RPMI8226 (cell line): ENCODE results near the gene CRACR2A.

ENCODE experiments used
- DNase-seq: peaks from one replicate; pipeline ENCODE4 v3.0.0-alpha.2; 2015

Gene CRACR2A

DNA sequence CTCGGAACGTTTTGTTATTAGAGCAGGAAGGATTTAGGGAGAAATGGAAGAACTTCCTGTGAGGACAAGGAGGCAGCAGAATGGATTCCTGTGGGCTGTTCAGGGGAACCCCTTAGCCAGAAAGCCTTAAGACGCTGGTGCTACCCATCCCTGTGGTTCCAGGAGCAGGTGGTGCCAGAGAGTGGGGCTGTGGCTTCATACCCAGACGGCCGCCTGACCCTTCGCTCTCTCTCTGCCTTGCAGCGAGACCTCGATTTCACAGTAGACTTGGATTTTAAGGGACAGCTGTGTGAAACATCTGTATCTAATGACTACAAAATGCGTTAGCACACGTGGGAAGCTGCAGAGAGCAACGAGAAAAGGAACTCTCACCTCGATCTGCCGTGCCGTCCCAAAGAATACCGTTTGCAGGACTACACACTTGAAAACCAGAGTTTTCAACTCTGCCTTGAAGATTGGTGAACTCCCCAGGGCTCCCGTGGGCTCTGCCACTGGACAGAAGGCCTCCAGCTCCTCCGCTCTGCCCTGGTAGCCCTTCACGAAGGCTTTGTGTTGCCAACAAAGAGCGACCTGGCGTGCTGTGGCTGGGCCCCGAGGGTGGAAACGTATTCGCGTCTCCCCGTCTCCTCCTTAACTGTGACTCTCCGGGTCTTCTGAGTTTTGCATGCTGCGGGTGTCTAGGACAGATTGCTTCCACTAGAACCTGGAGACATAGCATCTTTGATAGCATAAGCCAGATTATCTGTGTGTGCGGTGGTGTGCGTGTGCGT is 159.9 kb downstream of the CRACR2A start:
- no peak for DNase-seq

DNA sequence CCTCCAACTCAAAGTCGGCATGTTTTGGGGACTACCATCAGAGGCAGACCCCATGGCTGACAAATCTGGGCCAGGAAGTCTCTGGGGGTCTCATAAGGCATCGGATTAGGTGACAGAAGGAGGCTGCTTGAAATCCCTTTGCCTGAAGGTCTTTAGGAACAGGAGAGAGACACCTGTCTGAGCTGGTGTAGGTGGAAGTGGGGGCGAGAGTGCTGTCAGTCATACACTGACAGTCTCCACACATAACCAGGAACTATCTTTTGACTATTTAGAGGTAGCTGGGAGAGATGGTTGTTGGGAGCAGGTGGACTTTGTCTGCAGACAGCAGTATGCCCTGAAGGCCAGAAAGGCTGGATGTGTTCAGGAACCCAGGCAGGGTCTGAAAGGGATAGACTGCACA is 163.2 kb downstream of the CRACR2A start:
- no peak for DNase-seq

DNA sequence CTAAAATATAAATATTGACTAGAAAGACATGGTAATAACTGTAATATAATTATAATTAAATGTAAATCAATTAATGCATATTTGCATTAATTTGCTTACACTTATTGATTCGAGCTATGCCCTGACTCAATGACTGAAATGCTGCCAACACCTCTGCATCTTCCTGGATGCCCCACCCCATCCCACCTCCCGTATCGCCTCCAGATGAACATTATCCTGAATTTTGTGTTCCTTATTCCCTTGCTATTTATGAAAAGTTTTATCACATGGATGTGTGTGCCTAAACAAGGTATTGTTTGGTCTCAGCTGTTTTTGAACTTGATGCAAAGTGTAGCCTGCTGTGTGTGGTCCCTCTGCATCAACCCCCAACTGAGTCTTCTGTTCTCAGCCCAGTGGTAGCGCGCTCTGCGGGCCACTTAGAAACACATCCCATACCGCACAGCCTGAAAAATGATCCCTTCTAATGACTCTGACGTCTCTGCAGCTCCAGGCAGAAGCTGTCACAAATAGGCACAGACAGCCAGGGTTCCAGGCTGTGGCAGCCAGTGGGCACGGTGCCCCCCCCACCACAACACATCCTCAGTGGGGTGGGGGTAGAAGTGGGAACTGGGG is 165.4 kb downstream of the CRACR2A start:
- no peak for DNase-seq

DNA sequence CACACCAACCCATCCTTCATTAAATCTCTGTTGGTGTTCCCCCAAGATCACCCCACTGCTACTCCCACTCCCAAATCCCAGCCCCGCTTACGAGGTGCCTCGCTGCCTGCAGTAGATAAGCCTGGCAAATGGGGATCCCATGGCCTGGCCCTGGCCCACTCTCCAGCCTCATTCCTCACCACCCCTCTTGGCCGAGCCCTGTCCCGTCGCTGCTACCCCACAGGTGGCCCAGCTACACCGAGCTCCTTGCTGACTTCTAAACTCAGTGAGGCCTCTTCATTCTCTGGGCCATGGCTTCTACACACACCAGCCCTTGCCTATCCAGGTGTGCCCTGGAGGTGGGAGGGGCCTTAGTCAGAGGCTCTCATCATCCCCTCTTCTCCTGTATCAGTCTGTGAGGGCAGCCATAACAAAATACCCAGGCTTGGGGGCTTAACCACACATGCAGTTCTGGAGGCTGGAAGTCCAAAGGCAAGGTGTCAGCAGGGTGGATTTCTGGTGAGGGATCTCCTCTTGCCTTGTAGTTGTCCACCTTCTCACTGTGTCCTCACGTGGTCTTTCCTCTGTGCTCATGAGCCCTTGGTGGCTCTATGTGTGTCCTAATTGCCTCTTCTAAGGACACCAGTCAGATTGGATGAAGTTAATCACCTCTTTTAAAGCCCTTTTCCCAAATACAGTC is 169.1 kb downstream of the CRACR2A start:
- DNase-seq = no peak

DNA sequence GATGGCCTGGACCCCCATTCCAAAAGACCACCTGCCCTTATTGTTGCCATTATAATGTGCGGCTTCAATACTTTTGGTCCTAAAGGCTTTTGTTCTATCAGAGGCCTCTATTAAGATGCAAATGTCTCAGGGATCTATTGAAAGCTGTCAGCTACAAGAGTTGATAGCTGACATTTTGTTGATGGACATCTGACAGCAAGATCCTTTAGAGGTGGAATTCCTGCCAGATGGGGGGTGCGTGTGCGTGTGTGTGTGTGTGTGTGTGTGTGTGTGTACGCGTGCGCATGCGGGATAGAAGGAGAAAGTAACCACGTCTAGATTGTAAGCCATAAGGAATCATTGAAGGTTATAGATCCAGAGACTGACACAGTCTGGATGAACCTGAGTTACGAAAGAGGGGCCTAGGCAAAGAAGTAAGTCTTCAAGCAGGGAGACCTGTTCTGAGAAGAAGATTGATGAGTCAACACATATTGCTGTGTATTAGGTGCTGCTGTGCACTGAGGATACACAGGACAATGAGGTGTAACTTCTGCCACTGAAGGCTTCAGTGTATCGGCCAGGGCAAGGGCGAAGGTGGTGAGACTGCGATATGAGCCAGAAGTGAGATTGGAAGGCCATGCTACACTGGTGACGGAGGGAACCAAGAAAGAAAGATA is 172.7 kb downstream of the CRACR2A start:
- no peak for DNase-seq

DNA sequence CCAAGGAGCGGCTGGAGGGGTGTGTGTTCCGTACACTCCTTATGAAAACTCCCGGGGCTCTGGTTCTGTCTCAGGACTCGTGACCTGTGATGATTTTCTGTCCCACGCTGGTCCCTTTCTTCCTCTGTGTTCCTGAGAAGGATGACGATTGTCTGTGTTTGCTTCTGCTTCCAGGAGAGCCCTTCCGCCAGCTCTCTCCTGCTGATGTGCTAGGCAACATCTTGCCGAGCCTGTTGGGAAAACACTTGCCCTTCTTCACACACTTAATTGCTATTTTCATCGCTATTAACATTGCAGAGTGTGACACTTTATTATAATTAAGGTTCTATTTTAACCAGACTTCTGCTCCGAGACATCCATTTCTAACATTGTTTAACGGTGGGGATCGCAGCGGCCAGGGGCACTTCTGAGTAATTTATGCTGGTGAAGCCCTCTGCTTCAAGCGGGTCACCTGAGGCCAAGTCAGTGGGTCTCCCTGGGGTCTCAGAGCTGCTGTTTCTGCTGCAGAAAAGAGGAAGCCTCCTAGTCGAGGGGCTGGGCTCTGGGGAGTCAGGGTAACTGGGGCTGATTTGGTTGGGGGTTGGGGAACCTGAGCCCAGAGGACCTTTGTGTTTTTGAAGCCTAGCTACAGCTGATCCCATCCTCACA is 173.3 kb downstream of the CRACR2A start:
- no peak for DNase-seq

DNA sequence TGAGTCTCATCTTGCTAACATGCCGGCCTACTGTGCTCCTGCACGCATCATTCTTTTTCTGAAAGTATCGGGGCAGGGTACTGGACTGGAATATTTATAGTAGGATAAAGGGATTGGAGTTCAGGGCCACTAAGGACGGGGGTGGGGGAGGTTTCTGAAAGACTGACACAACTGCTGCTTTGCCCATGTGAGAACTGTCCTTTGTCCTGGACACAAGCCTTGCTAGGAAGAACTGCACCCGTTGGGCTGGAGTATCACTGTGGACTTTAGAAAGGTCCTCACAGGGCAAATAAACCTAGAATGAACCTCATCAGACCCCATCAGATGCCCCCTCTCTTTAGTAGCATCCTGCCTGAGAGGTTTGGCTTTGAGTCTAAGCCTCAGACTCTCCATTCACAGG is 174.4 kb downstream of the CRACR2A start:
- no peak for DNase-seq

DNA sequence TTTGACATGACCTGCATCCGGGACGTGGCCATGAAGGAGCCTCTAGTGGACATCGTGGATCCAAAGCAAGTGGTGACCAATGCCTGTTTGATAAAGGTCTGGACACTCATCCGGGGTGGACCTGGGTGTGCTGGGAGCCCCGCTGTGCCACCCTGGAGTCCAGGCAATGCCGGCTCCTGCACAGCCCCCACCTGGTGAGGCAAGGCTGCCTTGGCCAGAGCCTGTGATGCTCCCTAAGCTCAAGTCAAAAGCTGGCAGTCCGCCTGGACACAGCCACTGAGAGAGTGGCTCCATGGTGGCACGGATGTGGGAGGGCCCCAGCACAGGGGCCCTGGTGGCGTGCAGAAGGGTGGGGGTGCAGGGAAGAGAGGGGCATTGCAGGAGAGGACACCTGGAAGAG is 176.0 kb downstream of the CRACR2A start:
- DNase-seq = no peak

DNA sequence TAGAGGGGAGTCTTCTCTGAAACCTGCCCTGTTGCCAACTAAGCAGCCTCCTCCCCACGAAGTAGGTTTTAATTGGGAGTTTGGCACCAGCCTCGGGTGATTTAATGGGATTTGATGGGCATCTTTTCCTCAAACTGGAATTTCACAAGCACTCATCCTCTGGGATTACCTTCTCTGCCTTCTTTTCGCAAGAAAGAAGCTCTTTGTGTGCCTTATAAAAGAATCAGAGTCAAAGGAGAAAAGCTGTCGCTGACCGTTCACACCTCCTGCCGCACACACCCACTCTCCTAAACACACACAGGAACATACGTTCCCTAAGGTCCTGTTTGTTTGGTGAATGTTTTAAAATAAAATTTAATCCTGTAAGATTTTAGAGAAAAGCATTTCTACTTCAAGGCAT is 177.9 kb downstream of the CRACR2A start:
- DNase-seq = no peak

DNA sequence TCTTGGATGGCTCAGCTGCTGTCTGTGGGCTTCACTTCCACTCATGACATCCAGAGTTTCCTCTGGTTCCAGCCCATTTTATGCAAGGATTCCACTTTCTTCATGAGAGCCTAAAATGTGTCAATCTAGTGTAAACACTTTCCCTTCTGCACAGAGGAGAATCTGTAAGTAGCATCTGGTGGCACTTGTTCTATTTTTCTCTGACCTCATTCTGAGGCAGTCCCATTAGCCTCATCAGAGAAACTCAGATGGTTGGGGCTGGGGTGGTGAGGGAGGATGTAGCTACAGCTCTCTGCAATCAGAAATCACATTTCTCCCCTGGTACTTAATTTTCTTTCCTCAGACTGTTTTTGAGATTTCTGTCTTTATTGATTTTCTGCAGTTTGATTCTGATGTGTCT is 180.3 kb downstream of the CRACR2A start:
- DNase-seq = no peak

DNA sequence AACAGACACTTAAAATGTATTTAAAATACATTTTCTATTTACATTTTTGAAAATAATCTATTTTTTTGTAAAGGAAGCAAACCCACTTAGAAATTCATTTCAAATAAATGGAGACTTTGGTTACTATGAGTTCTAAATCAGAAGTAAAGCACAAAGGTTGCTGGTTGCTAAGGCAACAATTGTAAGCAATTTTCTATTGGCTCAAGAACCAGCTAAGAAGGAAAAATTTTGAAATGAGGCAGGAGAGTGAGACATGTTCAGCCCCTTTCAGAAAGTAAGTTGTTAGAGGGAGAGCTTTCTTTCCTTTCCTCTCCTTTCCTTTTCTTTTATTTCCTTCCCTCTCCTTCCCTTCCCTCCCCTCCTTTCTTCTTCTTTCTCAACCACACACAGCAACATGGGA is 181.2 kb downstream of the CRACR2A start:
- no peak for DNase-seq

DNA sequence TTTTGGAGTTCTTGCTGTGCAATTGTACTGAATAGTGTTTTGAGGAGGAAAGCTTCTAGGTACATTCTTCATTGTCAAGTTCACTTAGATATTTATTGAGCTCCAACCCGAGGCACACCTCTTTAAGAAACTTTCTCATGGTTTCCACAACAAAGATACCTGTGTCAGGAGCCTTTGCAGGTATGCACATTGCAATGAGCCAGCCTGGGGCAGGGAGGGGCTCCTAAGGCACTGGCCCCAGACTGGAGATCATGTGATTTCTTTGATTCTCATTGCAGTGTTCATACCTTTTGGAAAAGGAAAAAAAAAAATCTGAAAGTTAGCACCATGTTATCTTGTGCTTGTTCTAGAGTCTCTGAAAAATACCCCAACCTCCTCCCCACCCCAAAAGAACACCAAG is 181.6 kb downstream of the CRACR2A start:
- no peak for DNase-seq

DNA sequence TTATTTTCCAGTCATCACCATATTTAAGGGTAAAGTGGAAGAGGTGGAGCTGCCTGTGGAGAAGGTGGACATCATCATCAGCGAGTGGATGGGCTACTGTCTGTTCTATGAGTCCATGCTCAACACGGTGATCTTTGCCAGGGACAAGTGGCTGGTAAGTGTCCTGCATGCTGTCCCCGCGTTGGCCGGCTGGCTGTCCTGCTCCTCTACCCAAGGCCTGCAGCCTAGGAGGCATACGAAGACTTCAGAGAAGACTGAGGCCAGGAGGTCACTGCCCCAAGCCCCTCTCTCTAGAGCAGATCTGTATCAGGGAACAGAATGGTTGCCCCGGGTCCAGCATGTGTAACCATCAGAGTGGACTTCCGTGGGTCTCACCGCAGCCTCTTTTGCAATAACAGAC is 184.2 kb downstream of the CRACR2A start:
- no peak for DNase-seq

DNA sequence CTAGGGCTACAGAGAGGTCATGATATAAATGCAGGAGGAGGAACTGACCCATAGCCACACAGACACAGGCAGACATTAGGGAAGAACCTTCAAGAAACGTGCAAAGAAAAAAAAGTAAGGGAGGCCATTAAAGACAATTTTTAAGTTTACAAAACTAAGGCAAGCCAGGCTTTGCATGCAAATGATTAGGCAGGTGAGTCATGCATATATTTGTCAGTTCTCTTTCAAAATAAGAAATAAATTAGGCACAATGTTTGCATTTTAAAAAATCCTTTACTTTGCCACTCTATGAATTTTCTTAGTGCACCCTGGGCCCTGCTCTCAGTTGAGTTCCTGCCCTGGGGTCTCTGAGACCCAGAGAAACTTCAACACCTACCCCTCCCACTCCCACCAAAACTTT is 186.9 kb downstream of the CRACR2A start:
- no peak for DNase-seq
